Astrocyte (in vitro differentiated cells and primary cell): ENCODE data around the gene GTPBP6. TPM values are rescaled to one million over a fixed set of nuclear protein-coding genes. Genes with fewer than 3 reads are reported as not detected.

Experiments used
- DNase-seq: peaks from one replicate; pipeline ENCODE4 v3.0.0-alpha.2; 2010; ENCODE audit warnings: low read depth
- FAIRE-seq: peaks from 2 replicates; lab custom pipeline; 2011; peaks lifted over from hg19 to GRCh38; lab: Jason Lieb, UNC
- H2AFZ ChIP-seq: 2 replicates; pipeline ENCODE4 v1.6.0; 2012; ENCODE audit warnings: low read depth, low read length, inconsistent platforms
- H3K27ac ChIP-seq: 2 replicates; pipeline ENCODE4 v1.5.1; 2011; ENCODE audit warnings: low read depth, low read length, inconsistent platforms
- H3K27me3 ChIP-seq: 2 replicates; pipeline ENCODE4 v1.6.0; 2011; ENCODE audit warnings: low read length, inconsistent platforms; ENCODE audit not compliant: insufficient read depth
- H3K36me3 ChIP-seq: 2 replicates; pipeline ENCODE4 v1.5.1; 2011; ENCODE audit warnings: low read length, inconsistent platforms; ENCODE audit not compliant: insufficient read depth
- H3K4me1 ChIP-seq: 2 replicates; pipeline ENCODE4 v1.5.1; 2011; ENCODE audit warnings: low read length, inconsistent platforms; ENCODE audit not compliant: insufficient read depth
- H3K4me2 ChIP-seq: 2 replicates; pipeline ENCODE4 v1.6.0; 2012; ENCODE audit warnings: low read length, inconsistent platforms
- H3K4me3 ChIP-seq: 2 replicates; pipeline ENCODE4 v1.5.1; 2011; ENCODE audit warnings: low read depth, mild to moderate bottlenecking, low read length, inconsistent platforms; ENCODE audit not compliant: insufficient read depth
- H3K79me2 ChIP-seq: 2 replicates; pipeline ENCODE4 v1.6.0; 2012; ENCODE audit warnings: mild to moderate bottlenecking, low read length, inconsistent platforms; ENCODE audit not compliant: insufficient read depth
- H3K9ac ChIP-seq: 2 replicates; pipeline ENCODE4 v1.6.0; 2012; ENCODE audit warnings: mild to moderate bottlenecking, low read length, inconsistent platforms
- H3K9me3 ChIP-seq: 2 replicates; pipeline ENCODE4 v1.5.1; 2012; ENCODE audit warnings: low read depth, mild to moderate bottlenecking, low read length, inconsistent platforms; ENCODE audit not compliant: insufficient read depth
- H4K20me1 ChIP-seq: 2 replicates; pipeline ENCODE4 v1.6.0; 2012; ENCODE audit warnings: low read length, inconsistent platforms; ENCODE audit not compliant: insufficient read depth
- H3K27ac Mint-ChIP-seq: one replicate; pipeline ENCODE4 v1.8.0; 2021; ENCODE audit warnings: mild to moderate bottlenecking, mixed read lengths; ENCODE audit not compliant: unreplicated experiment
- H3K27me3 Mint-ChIP-seq: one replicate; pipeline ENCODE4 v1.8.0; 2021; ENCODE audit warnings: low read depth, mixed read lengths; ENCODE audit not compliant: unreplicated experiment
- H3K36me3 Mint-ChIP-seq: one replicate; pipeline ENCODE4 v1.8.0; 2021; ENCODE audit warnings: low read depth, mixed read lengths; ENCODE audit not compliant: unreplicated experiment
- H3K4me1 Mint-ChIP-seq: one replicate; pipeline ENCODE4 v1.8.0; 2021; ENCODE audit warnings: low read depth, mixed read lengths; ENCODE audit not compliant: unreplicated experiment
- H3K4me3 Mint-ChIP-seq: one replicate; pipeline ENCODE4 v1.8.0; 2021; ENCODE audit warnings: mild to moderate bottlenecking, moderate library complexity, mixed read lengths; ENCODE audit not compliant: unreplicated experiment
- H3K9me3 Mint-ChIP-seq: one replicate; pipeline ENCODE4 v1.8.0; 2021; ENCODE audit warnings: mild to moderate bottlenecking, mixed read lengths; ENCODE audit not compliant: unreplicated experiment
- CTCF ChIP-seq: IDR thresholded peaks from 2 replicates; pipeline ENCODE4 v1.5.1; 2011; ENCODE audit warnings: low read depth, mild to moderate bottlenecking, inconsistent platforms, low read length, moderate library complexity; ENCODE audit not compliant: insufficient read depth
- EZH2 ChIP-seq: IDR thresholded peaks from 2 replicates; pipeline ENCODE4 v1.6.1; 2012; ENCODE audit warnings: mild to moderate bottlenecking, low read length, inconsistent platforms; ENCODE audit not compliant: insufficient read depth
- total RNA-seq: library from RNA; stranded (reverse); gene quantifications from 2 replicates; pipeline ENCODE4 v1.2.1, GENCODE V29; 2021

Gene GTPBP6
- total RNA-seq, 1 donor from 2014 or later: 30.5 TPM

- H3K36me3 ChIP-seq: no peaks in the 10 kb centered on the region
- Mint-ChIP-seq H3K9me3 (peaks cover 22% of the 10 kb centered on the region), H3K4me1 (peaks cover 16% of the 10 kb centered on the region), H3K27me3 (no peaks in the 10 kb centered on the region), H3K4me3 (no peak overlapping the region), H3K36me3 (peaks cover 37% of the 10 kb centered on the region), H3K27ac (no peak overlapping the region)
- H3K27ac ChIP-seq: no peak overlapping the region
- H3K79me2 ChIP-seq: peaks cover 10% of the 10 kb centered on the region
- no peaks in the 10 kb centered on the region for H3K27me3 ChIP-seq
- TF ChIP-seq EZH2: no peak
- no peak for TF ChIP-seq CTCF
- no peaks in the 10 kb centered on the region for H4K20me1 ChIP-seq
- no peak for DNase-seq
- H2AFZ ChIP-seq: no peak overlapping the region
- H3K4me3 ChIP-seq: no peak overlapping the region
- FAIRE-seq: no peak
- peaks cover 6% of the 10 kb centered on the region for H3K4me1 ChIP-seq
- H3K9me3 ChIP-seq: peaks cover 13% of the 10 kb centered on the region
- H3K9ac ChIP-seq: no peak overlapping the region
- no peak overlapping the region for H3K4me2 ChIP-seq
Measured at GRCh38 chrX:360496-361150, 42.0 kb upstream of the GTPBP6 start.

GRCh38 chrX:358651-359143 is 40.1 kb upstream of the GTPBP6 start:
- peaks cover 13% of the 10 kb centered on the region for H3K9me3 ChIP-seq
- H3K79me2 ChIP-seq: peaks cover 10% of the 10 kb centered on the region
- peaks cover 36% of the 10 kb centered on the region for H3K36me3 Mint-ChIP-seq
- peaks cover 6% of the 10 kb centered on the region for H3K4me1 ChIP-seq
- H3K4me2 ChIP-seq: no peak overlapping the region
- FAIRE-seq (no peak), DNase-seq (no peak)
- H3K9me3 Mint-ChIP-seq: peaks cover 22% of the 10 kb centered on the region
- H3K27ac Mint-ChIP-seq: no peak overlapping the region
- no peak overlapping the region for H3K9ac ChIP-seq
- H3K27me3 Mint-ChIP-seq: no peaks in the 10 kb centered on the region
- H3K36me3 ChIP-seq: no peaks in the 10 kb centered on the region
- no peak overlapping the region for H2AFZ ChIP-seq
- no peaks in the 10 kb centered on the region for H3K27me3 ChIP-seq
- no peak overlapping the region for H3K27ac ChIP-seq
- TF ChIP-seq CTCF (no peak), EZH2 (no peak)
- H3K4me3 Mint-ChIP-seq: no peak overlapping the region
- no peak overlapping the region for H3K4me3 ChIP-seq
- peaks cover 17% of the 10 kb centered on the region for H3K4me1 Mint-ChIP-seq
- H4K20me1 ChIP-seq: no peaks in the 10 kb centered on the region
